Measurements from ENCODE around the gene UNC45B.

DNA sequence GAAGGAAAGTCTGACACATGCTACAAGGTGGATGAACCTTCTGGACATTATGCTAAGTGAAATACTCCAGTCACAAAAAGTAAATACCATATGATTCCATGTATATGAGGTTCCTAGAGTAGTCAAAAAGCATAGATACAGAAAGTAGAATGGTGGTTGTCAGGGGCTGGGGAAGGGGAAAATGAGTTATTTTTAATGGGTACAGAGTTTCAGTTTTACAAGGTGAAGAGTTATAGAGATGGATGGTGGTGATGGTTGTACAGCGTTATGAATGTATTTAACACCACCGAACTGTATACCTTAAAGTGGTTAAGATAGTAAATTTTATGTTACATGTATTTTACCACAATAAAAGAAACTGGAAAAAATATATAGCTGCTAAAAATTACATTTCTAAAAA lies 45.9 kb upstream of the UNC45B start:
- TF ChIP-seq, protein P1, sequence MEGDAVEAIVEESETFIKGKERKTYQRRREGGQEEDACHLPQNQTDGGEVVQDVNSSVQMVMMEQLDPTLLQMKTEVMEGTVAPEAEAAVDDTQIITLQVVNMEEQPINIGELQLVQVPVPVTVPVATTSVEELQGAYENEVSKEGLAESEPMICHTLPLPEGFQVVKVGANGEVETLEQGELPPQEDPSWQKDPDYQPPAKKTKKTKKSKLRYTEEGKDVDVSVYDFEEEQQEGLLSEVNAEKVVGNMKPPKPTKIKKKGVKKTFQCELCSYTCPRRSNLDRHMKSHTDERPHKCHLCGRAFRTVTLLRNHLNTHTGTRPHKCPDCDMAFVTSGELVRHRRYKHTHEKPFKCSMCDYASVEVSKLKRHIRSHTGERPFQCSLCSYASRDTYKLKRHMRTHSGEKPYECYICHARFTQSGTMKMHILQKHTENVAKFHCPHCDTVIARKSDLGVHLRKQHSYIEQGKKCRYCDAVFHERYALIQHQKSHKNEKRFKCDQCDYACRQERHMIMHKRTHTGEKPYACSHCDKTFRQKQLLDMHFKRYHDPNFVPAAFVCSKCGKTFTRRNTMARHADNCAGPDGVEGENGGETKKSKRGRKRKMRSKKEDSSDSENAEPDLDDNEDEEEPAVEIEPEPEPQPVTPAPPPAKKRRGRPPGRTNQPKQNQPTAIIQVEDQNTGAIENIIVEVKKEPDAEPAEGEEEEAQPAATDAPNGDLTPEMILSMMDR (IDR thresholded peaks at IDR 0.05) = no peak
- no peak for TF ChIP-seq POLR2A (IDR thresholded peaks at IDR 0.05)
